HepG2 (cell line): ENCODE data around the gene DNAAF9. TPM values are rescaled to one million over a fixed set of nuclear protein-coding genes. Genes with fewer than 3 reads are reported as not detected.

Experiments
- ARID2 ChIP-seq: sonication (generic); formaldehyde crosslinking; IDR thresholded peaks from 2 replicates; pipeline ENCODE4 v1.8.1; 2022; ENCODE audit warnings: mild to moderate bottlenecking, missing genetic modification reagents, borderline replicate concordance
- DNMT1 ChIP-seq: sonication (generic); formaldehyde crosslinking; IDR thresholded peaks from 2 replicates; pipeline ENCODE4 v1.5.1; 2020; ENCODE audit warnings: mild to moderate bottlenecking, missing genetic modification reagents
- KAT7 ChIP-seq: IDR thresholded peaks from 2 replicates; pipeline ENCODE4 v1.6.1; 2018; ENCODE audit warnings: borderline replicate concordance, missing compliant biosample characterization
- NR1H2 ChIP-seq: sonication (generic); formaldehyde crosslinking; IDR thresholded peaks from 2 replicates; pipeline ENCODE4 v1.8.1; 2022; ENCODE audit warnings: low read depth, missing genetic modification reagents, borderline replicate concordance
- PHF8 ChIP-seq: sonication (generic); formaldehyde crosslinking; IDR thresholded peaks from 2 replicates; pipeline ENCODE4 v1.5.0; 2020; ENCODE audit warnings: missing genetic modification reagents
- RARG ChIP-seq: sonication (generic); formaldehyde crosslinking; IDR thresholded peaks from 2 replicates; pipeline ENCODE4 v1.4.0; 2020; ENCODE audit warnings: low read depth, mild to moderate bottlenecking, missing genetic modification reagents
- TAF1 ChIP-seq: sonication (generic); formaldehyde crosslinking; IDR thresholded peaks from 2 replicates; pipeline ENCODE4 v1.4.0; 2020; ENCODE audit warnings: missing genetic modification reagents
- ZBTB20 ChIP-seq: sonication (generic); formaldehyde crosslinking; IDR thresholded peaks from 2 replicates; pipeline ENCODE4 v1.8.1; 2023; ENCODE audit warnings: missing genetic modification reagents, low read depth, mild to moderate bottlenecking, borderline replicate concordance
- ZKSCAN5 ChIP-seq: sonication (generic); formaldehyde crosslinking; IDR thresholded peaks from 2 replicates; pipeline ENCODE4 v1.5.1; 2020; ENCODE audit warnings: mild to moderate bottlenecking, missing genetic modification reagents
- ZNF205 ChIP-seq: IDR thresholded peaks from 2 replicates; pipeline ENCODE4 v1.6.1; 2018; ENCODE audit warnings: missing biosample characterization, missing genetic modification reagents
- ZNF703 ChIP-seq: sonication (generic); formaldehyde crosslinking; IDR thresholded peaks from 2 replicates; pipeline ENCODE4 v1.5.1; 2020; ENCODE audit warnings: missing genetic modification reagents, mild to moderate bottlenecking, moderate library complexity, borderline replicate concordance
- polyA plus RNA-seq, 8 experiments: library from polyadenylated mRNA; depleted of rRNA in 3 of 8; stranded (reverse) in 7 of 8; unstranded in 1 of 8; fragments of >200 nt; fragmentation: Illumina TruSeq in 4 of 8; extraction: Trizol in 4 of 8; gene quantifications; 2 replicates each; pipeline versions ENCODE4 v1.2.1 to v1.2.3, GENCODE V29; 2011 to 2016; ENCODE audit warnings: low read depth in 4 of 8, missing spikeins in 1 of 8, mixed read lengths in 1 of 8; ENCODE audit not compliant: insufficient read depth in 1 of 8
- total RNA-seq, 5 experiments: library from RNA; depleted of rRNA; stranded (reverse); fragments of >200 nt; fragmentation: Illumina TruSeq; extraction: Trizol; gene quantifications; 2 replicates each; pipeline ENCODE4 v1.2.3, GENCODE V29; 2016; ENCODE audit warnings: low read depth in 1 of 5
- TF ChIP-seq, protein P1 (sequence below): IDR thresholded peaks from 2 replicates; pipeline ENCODE4 v1.6.1; 2016; ENCODE audit warnings: low read depth, missing genetic modification reagents, missing compliant biosample characterization
- TF ChIP-seq, protein P2 (sequence below): sonication (generic); formaldehyde crosslinking; IDR thresholded peaks from 2 replicates; pipeline ENCODE4 v1.4.0; 2020; ENCODE audit warnings: missing genetic modification reagents
- TF ChIP-seq, protein P3 (sequence below): sonication (generic); formaldehyde crosslinking; IDR thresholded peaks from 2 replicates; pipeline ENCODE4 v1.4.0; 2020; ENCODE audit warnings: mild to moderate bottlenecking, missing genetic modification reagents, borderline replicate concordance
- TF ChIP-seq, protein P4 (sequence below): sonication (generic); formaldehyde crosslinking; IDR thresholded peaks from 2 replicates; pipeline ENCODE4 v1.9.0; 2021; ENCODE audit warnings: missing genetic modification reagents, borderline replicate concordance

DNAAF9 gene
- total and polyA plus RNA-seq, 2 of the 13 experiments (the other 11 are each of a cell fraction or from before 2014, with no cell fraction given): 10.5 to 14.9 TPM

DNA sequence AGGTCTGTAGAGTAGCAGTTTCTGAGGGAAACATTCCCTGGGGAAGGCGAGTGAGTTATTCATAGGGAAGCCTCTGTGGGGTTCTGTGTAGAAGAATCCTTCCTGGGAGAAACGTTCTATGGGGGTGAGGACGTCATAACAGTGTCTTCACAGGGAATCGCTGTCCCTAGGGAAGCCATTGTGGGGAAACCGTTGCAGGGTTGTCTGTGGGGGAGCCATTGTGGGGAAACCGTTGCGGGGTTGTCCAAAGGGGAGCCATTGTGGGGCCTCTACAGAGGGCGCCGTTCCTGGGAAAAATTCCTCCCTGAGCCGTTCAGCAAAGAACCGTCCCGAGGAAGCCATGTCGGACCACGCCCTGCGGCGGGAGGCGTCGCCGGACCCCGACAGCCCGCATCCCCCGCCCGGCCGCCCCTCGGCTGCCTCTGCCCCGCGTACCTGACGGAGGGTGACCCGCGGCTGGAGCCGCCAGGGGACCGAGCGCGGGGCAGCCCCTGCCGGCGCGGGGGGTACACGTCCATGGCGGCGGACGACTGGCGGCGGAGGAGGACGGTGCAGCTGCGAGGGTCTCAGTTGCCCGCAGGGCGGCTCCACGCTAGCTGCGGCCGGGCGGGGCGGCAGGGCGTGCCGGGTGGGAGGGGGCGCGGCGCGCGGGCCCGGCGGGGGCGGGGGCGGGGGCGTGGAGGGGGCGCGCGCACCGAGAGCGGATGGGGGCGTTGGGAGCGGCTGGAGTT lies at the start of gene DNAAF9 (continued):
- TF ChIP-seq, protein P1, sequence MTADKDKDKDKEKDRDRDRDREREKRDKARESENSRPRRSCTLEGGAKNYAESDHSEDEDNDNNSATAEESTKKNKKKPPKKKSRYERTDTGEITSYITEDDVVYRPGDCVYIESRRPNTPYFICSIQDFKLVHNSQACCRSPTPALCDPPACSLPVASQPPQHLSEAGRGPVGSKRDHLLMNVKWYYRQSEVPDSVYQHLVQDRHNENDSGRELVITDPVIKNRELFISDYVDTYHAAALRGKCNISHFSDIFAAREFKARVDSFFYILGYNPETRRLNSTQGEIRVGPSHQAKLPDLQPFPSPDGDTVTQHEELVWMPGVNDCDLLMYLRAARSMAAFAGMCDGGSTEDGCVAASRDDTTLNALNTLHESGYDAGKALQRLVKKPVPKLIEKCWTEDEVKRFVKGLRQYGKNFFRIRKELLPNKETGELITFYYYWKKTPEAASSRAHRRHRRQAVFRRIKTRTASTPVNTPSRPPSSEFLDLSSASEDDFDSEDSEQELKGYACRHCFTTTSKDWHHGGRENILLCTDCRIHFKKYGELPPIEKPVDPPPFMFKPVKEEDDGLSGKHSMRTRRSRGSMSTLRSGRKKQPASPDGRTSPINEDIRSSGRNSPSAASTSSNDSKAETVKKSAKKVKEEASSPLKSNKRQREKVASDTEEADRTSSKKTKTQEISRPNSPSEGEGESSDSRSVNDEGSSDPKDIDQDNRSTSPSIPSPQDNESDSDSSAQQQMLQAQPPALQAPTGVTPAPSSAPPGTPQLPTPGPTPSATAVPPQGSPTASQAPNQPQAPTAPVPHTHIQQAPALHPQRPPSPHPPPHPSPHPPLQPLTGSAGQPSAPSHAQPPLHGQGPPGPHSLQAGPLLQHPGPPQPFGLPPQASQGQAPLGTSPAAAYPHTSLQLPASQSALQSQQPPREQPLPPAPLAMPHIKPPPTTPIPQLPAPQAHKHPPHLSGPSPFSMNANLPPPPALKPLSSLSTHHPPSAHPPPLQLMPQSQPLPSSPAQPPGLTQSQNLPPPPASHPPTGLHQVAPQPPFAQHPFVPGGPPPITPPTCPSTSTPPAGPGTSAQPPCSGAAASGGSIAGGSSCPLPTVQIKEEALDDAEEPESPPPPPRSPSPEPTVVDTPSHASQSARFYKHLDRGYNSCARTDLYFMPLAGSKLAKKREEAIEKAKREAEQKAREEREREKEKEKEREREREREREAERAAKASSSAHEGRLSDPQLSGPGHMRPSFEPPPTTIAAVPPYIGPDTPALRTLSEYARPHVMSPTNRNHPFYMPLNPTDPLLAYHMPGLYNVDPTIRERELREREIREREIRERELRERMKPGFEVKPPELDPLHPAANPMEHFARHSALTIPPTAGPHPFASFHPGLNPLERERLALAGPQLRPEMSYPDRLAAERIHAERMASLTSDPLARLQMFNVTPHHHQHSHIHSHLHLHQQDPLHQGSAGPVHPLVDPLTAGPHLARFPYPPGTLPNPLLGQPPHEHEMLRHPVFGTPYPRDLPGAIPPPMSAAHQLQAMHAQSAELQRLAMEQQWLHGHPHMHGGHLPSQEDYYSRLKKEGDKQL (CRISPR knock-in tag): 0 out of 2 replicates have a peak, but pooled peaks have one; percentile 8
- TF ChIP-seq ZNF703 (CRISPR knock-in tag): no peak
- no peak for TF ChIP-seq ZKSCAN5 (CRISPR knock-in tag)
- TF ChIP-seq ARID2: no peak
- TF ChIP-seq RARG: no peak
- peak; percentile 78; the same call in 1 of the 2 replicates for TF ChIP-seq DNMT1
- TF ChIP-seq PHF8: peak; percentile 46; the same call in 1 of the 2 replicates
- TF ChIP-seq ZBTB20: no peak
- TF ChIP-seq ZNF205: no peak
- peak; percentile 79; the same call in 1 of the 2 replicates for TF ChIP-seq KAT7 (CRISPR knock-in tag)
- TF ChIP-seq, protein P2, sequence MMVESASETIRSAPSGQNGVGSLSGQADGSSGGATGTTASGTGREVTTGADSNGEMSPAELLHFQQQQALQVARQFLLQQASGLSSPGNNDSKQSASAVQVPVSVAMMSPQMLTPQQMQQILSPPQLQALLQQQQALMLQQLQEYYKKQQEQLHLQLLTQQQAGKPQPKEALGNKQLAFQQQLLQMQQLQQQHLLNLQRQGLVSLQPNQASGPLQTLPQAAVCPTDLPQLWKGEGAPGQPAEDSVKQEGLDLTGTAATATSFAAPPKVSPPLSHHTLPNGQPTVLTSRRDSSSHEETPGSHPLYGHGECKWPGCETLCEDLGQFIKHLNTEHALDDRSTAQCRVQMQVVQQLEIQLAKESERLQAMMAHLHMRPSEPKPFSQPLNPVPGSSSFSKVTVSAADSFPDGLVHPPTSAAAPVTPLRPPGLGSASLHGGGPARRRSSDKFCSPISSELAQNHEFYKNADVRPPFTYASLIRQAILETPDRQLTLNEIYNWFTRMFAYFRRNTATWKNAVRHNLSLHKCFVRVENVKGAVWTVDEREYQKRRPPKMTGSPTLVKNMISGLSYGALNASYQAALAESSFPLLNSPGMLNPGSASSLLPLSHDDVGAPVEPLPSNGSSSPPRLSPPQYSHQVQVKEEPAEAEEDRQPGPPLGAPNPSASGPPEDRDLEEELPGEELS (CRISPR knock-in tag): 0 out of 2 replicates have a peak, but pooled peaks have one; percentile 2
- TF ChIP-seq, protein P3, sequence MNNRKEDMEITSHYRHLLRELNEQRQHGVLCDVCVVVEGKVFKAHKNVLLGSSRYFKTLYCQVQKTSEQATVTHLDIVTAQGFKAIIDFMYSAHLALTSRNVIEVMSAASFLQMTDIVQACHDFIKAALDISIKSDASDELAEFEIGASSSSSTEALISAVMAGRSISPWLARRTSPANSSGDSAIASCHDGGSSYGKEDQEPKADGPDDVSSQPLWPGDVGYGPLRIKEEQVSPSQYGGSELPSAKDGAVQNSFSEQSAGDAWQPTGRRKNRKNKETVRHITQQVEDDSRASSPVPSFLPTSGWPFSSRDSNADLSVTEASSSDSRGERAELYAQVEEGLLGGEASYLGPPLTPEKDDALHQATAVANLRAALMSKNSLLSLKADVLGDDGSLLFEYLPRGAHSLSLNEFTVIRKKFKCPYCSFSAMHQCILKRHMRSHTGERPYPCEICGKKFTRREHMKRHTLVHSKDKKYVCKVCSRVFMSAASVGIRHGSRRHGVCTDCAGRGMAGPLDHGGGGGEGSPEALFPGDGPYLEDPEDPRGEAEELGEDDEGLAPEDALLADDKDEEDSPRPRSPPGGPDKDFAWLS (CRISPR knock-in tag): no peak
- TF ChIP-seq, protein P4, sequence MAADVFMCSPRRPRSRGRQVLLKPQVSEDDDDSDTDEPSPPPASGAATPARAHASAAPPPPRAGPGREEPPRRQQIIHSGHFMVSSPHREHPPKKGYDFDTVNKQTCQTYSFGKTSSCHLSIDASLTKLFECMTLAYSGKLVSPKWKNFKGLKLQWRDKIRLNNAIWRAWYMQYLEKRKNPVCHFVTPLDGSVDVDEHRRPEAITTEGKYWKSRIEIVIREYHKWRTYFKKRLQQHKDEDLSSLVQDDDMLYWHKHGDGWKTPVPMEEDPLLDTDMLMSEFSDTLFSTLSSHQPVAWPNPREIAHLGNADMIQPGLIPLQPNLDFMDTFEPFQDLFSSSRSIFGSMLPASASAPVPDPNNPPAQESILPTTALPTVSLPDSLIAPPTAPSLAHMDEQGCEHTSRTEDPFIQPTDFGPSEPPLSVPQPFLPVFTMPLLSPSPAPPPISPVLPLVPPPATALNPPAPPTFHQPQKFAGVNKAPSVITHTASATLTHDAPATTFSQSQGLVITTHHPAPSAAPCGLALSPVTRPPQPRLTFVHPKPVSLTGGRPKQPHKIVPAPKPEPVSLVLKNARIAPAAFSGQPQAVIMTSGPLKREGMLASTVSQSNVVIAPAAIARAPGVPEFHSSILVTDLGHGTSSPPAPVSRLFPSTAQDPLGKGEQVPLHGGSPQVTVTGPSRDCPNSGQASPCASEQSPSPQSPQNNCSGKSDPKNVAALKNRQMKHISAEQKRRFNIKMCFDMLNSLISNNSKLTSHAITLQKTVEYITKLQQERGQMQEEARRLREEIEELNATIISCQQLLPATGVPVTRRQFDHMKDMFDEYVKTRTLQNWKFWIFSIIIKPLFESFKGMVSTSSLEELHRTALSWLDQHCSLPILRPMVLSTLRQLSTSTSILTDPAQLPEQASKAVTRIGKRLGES: no peak; the same call in 1 of the 2 replicates
- TF ChIP-seq TAF1 (CRISPR knock-in tag): peak; percentile 66
- peak; percentile 17; the same call in 1 of the 2 replicates for TF ChIP-seq NR1H2
